OCI-M2 (cell line): ENCODE data around the gene ELOVL3.
"Not testable (repeated sequence)": the region's sequence is repeated elsewhere in the genome, so short reads cannot be mapped to it uniquely, and the experiment has no call there.

Experiments
- DNase-seq: peaks from one replicate; lab custom pipeline; 2025; ENCODE audit not compliant: unreplicated experiment; lab: John Stamatoyannopoulos, UW

ELOVL3 gene

GRCh38 chr10:102252508-102252907, 26.4 kb downstream of the ELOVL3 start:
- not testable (repeated sequence) for DNase-seq

DNA sequence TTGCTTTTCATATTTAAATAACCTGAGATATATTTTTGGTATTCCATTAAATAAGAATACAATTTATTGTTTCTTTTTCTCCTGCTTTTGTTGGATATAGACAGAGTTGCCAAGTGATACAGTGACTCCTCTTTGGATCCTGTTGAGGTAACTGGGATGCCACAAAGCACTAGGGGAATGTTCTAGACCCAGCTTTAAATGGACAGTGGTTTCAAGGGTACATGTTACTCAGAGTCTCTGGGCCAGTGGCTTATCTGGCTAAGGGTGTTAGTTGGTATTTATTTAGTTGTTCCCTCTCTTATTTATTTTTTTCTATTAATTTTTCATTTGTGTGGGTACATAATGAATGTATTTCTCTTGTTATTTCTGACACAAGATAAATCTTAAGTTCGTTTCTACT, 28.3 kb downstream of the ELOVL3 start:
- no peak for DNase-seq

DNA sequence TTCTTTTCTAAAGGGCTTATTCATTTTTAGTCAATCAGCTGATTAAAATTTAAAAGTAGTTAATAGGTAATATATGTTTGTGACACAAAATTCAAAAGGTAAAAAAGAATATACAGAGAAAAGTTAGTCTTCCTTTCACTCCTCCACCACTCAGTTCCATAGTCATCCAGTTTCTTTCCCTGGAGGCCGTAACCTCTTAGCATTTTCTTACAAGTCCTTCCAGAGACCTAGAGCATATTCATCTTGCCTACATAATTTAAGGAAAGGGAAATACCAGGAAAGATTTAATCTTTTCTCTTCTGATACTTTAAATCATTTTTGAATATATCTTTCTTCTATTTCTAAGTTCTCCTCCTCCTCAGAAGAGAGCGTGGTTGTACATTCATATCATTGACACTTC, 29.3 kb downstream of the ELOVL3 start:
- DNase-seq = no peak

DNA sequence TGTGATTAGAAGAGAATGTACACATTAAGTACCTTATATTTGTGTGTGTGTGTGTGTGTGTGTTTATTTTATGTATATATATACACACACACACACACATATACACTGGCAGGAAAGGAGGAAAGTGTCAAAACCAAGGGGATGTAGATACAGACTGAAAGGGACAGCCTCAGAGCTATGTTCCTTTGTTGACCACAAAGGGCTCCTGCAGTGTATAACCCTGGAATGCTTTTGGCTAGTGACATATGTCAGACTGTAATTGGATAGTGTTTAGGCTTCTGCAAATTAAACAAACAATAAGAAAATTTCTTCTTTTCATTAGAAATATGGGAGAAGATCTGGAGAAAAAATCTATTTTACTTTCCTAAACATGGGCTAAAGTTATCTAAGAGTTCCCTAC, 35.1 kb downstream of the ELOVL3 start:
- no peak for DNase-seq

DNA sequence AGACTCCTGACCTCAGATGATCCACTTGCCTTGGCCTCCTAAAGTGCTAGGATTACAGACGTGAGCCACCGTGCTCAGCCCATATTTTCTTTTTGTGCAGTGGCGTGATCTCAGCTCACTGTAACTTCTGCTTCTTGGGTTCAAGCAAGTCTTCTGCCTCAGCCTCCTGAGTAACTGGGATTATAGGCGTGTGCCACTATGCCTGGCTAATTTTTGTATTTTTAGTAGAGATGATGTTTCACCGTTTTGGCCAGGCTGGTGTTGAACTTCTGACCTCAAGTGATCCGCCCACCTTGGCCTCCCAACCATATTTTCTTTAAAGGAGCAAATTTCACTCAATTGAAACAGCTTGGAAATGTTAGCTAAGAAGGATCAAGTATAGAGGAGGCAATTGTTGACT, 35.7 kb downstream of the ELOVL3 start:
- DNase-seq = no peak

GRCh38 chr10:102262744-102263370, 36.8 kb downstream of the ELOVL3 start:
- no peak for DNase-seq

- DNase-seq = no peak
These were observed 38.3 kb downstream of the ELOVL3 start for GRCh38 chr10:102264371-102264770.

GRCh38 chr10:102266670-102267069, 40.6 kb downstream of the ELOVL3 start:
- DNase-seq = no peak

- no peak for DNase-seq
These were observed 41.6 kb downstream of the ELOVL3 start for GRCh38 chr10:102267748-102268147.

DNA sequence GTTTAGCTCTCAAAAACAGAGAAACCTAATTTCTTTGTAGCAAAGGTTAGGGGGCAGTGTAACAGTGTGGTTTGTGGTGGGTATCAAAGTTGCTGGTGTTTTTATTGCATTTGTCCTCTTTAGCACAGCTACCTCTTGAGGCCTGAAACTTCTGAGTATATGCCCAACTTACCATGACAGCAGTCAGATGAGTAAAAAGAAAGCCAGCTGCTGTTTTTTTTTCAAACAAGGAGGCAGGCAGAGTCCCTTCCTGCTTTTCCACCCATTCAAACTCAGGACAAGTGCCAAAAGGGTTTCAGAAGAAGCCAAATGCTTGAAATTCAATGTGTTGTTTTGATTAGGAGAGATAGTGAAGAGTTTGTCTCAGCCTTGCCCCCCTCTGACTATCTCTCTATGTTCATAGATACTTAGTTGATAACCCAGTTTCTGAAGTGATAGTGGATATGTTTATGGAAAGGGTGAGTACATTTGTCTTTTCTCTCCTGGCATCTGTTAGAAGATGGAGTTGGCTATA, 42.3 kb downstream of the ELOVL3 start:
- no peak for DNase-seq

DNA sequence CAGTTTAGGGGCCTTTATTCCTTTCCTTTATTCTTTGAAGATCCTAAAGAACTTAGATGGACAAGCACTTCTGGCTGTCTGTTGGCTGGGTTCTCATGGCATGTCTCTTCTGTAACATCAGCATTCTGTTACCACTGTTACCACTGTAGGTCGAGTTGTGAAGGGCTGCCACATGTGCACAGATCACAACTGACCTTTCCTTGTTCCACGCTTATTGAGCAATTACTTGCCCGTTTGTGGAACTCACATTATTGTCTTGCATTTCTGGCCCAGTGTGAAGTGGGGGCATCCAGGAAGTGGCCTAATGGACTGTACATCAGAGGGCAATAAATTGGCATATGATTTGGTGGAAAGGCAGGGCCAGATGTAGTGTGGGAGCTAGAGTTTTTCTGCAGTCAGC, 42.9 kb downstream of the ELOVL3 start:
- no peak for DNase-seq

GRCh38 chr10:102274062-102274461, 48.0 kb downstream of the ELOVL3 start:
- DNase-seq = no peak

DNA sequence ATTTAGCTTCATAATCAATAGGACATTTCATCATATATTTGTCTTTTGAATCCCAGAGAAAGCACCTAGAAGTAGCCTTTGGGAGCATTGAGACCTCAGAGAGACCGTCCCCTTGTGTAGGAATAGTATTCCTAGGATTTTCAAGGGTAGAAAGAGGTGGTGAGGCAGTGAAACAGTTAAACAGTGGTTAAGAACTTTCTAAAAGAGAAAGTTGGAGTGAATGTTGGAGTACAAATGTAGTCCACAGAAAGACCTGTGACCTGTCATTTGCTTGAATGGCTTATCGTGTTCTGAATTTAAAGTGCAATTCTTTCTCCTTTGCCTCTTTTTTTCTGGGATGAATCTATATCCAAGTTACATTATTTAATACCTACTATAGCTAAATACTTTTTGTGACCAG, 49.2 kb downstream of the ELOVL3 start:
- DNase-seq = no peak

DNA sequence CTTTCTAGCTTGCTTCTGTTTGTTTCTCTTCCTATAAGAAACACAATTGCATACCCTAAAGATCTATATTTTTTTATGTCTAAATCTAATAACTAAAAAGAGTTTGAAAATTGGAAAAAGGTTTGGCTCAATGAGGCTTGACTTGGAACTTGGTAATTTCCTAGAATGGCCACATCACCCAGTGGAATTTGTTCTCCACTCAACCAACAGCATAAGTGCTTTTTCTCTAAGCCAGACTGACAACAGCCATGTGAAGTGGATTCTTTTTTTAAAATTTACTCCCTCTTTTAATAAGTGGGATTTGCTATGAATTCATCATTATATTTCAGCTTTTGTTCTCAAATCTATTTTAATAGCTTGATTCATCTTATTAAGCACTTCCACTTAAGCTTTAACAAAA, 53.0 kb downstream of the ELOVL3 start:
- DNase-seq = no peak
